K562 (cell line): ENCODE results near the gene CLHC1. TPM values are rescaled to one million over a fixed set of nuclear protein-coding genes. Genes with fewer than 3 reads are reported as not detected.

Source experiments
- ATAC-seq: fragments of 200-7000 bp; cut with Tn5 transposase; 3 replicates; pipeline ENCODE4 v1.9.1; 2020; ENCODE audit warnings: moderate library complexity
- BruUV-seq: library from RNA; stranded (reverse); fragments of 400-500 nt; replicated peaks from 2 replicates; lab custom pipeline; 2021; lab: Mats Ljungman, UMichigan
- CTCF ChIA-PET: fragments of 300-600 bp; formaldehyde crosslinking; extraction: SDS; loops from one replicate; lab custom pipeline; 2021; ENCODE audit warnings: low intra/inter-chr PET ratio; lab: Yijun Ruan, JAX
- POLR2A ChIA-PET: fragments of 300-600, 350-650 bp; sonication (Branson Sonifier 250); formaldehyde crosslinking; extraction: SDS; loops from one replicate; lab custom pipeline; 2021; ENCODE audit warnings: antibody characterized with exemption, inconsistent platforms; lab: Yijun Ruan, JAX
- DNase-seq, 4 experiments: peaks; one replicate each; pipeline versions ENCODE4 v3.0.0 to v3.0.0-alpha.2; 2011 to 2018; ENCODE audit warnings: low spot score in 3 of 4, mixed read lengths in 3 of 4; ENCODE audit errors: extremely low read depth in 1 of 4
- FAIRE-seq: peaks from 2 replicates; lab custom pipeline; 2011; peaks lifted over from hg19 to GRCh38; lab: Jason Lieb, UNC
- H2AFZ ChIP-seq: 2 replicates; pipeline ENCODE4 v1.6.0; 2011; ENCODE audit warnings: low read depth, low read length, control low read depth, inconsistent platforms
- H3K27ac ChIP-seq: fragments of 200-600 bp; 3 replicates; pipeline ENCODE4 v1.8.0; 2011; ENCODE audit warnings: low read depth, mild to moderate bottlenecking, control low read depth, inconsistent platforms, low read length, moderate library complexity, mixed read lengths; ENCODE audit errors: extremely low read depth
- H3K27me3 ChIP-seq, 2 experiments: fragments of 300-600 bp in 1 of 2; 2 replicates in 1 of 2; 3 replicates in 1 of 2; pipeline versions ENCODE4 v1.6.0 to v1.8.0; 2011; ENCODE audit warnings: inconsistent platforms in 2 of 2, low read length in 2 of 2, mild to moderate bottlenecking in 1 of 2, mixed read lengths in 1 of 2, moderate library complexity in 1 of 2; ENCODE audit not compliant: control insufficient read depth in 2 of 2, insufficient read depth in 2 of 2
- H3K36me3 ChIP-seq: fragments of 300-600 bp; 3 replicates; pipeline ENCODE4 v1.8.0; 2011; ENCODE audit warnings: mild to moderate bottlenecking, low read length, inconsistent platforms; ENCODE audit not compliant: control insufficient read depth, insufficient read depth
- H3K4me1 ChIP-seq, 2 experiments: fragments of 200-600 bp in 1 of 2; replicated peaks in 1 of 2; 2 replicates in 1 of 2; 3 replicates in 1 of 2; pipeline versions ENCODE4 v1.5.1 to v1.8.0; 2011; ENCODE audit warnings: inconsistent platforms in 2 of 2, low read length in 2 of 2, mild to moderate bottlenecking in 1 of 2, mixed read lengths in 1 of 2, moderate library complexity in 1 of 2; ENCODE audit not compliant: control insufficient read depth in 2 of 2, insufficient read depth in 2 of 2
- H3K4me2 ChIP-seq: 2 replicates; pipeline ENCODE4 v1.6.1; 2011; ENCODE audit warnings: low read length, control low read depth, inconsistent platforms, mixed read lengths; ENCODE audit not compliant: insufficient read depth
- H3K4me3 ChIP-seq: fragments of 200-600 bp; sonication (generic), shearing (Covaris generic); 2 replicates; pipeline ENCODE4 v1.5.1; 2016; ENCODE audit warnings: control low read depth, inconsistent platforms
- H3K79me2 ChIP-seq: fragments of 200-600 bp; 3 replicates; pipeline ENCODE4 v1.8.0; 2011; ENCODE audit warnings: low read length, inconsistent platforms; ENCODE audit not compliant: control insufficient read depth, insufficient read depth
- H3K9ac ChIP-seq, 2 experiments: 2 replicates each; pipeline versions ENCODE4 v1.6.0 to v1.6.1; 2011; ENCODE audit warnings: low read depth in 2 of 2, low read length in 2 of 2, control low read depth in 1 of 2, inconsistent platforms in 1 of 2, mild to moderate bottlenecking in 1 of 2, mixed read lengths in 1 of 2; ENCODE audit not compliant: insufficient read depth in 1 of 2
- H3K9me1 ChIP-seq: one replicate; pipeline ENCODE4 v1.6.0; 2011; ENCODE audit warnings: inconsistent platforms, mild to moderate bottlenecking, low read length, moderate library complexity; ENCODE audit not compliant: control insufficient read depth, insufficient read depth
- H3K9me3 ChIP-seq: replicated peaks from 2 replicates; pipeline ENCODE4 v1.5.1; 2011; ENCODE audit warnings: low read depth, low read length, inconsistent platforms; ENCODE audit not compliant: control insufficient read depth, insufficient read depth
- H4K20me1 ChIP-seq: replicated peaks from 2 replicates; pipeline ENCODE4 v1.6.1; 2011; ENCODE audit warnings: low read length, inconsistent platforms, mixed read lengths; ENCODE audit not compliant: control insufficient read depth, insufficient read depth
- GABPB1 ChIP-seq: sonication (generic); formaldehyde crosslinking; IDR thresholded peaks from 2 replicates; pipeline ENCODE4 v1.8.0; 2022; ENCODE audit warnings: mild to moderate bottlenecking, missing genetic modification reagents
- WGBS: fragments of 100-300 bp; shearing (Covaris generic); methylation state at CpG from one replicate; pipeline ENCODE4 v1.1.6; 2016; ENCODE audit warnings: low coverage, mixed read lengths; ENCODE audit not compliant: insufficient coverage; ENCODE audit errors: missing lambda C conversion rate; 5-methylcytosine and 5-hydroxymethylcytosine counted together
- in situ Hi-C: fragments of 300-500 bp; cut with MboI; formaldehyde crosslinking; loops from 4 replicates; pipeline ENCODE4 v1.15.0; 2018; ENCODE audit warnings: inconsistent platforms, mixed read lengths
- intact Hi-C: fragments of 100-400 bp; cut with micrococcal nuclease; formaldehyde crosslinking; loops from 2 replicates; pipeline ENCODE4 v1.14.2; 2022
- polyA plus RNA-seq, 8 experiments: library from polyadenylated mRNA; depleted of rRNA in 4 of 8; stranded (reverse) in 5 of 8; unstranded in 3 of 8; fragments of >200 nt; fragmentation: Nextera tagmentation in 2 of 8; fragmentation: Illumina TruSeq in 1 of 8; extraction: Ambion mirVana in 2 of 8; extraction: Trizol in 1 of 8; gene quantifications; 2 replicates each; pipeline versions ENCODE4 v1.2.1 to v1.2.3, GENCODE V29; 2011 to 2014; ENCODE audit warnings: inconsistent platforms in 1 of 8, missing spikeins in 1 of 8
- total RNA-seq, 7 experiments: library from RNA; depleted of rRNA in 6 of 7; stranded (reverse); fragments of >200 nt in 6 of 7; fragmentation: Illumina TruSeq in 2 of 7; extraction: Trizol in 2 of 7; gene quantifications; 2 replicates each; pipeline versions ENCODE4 v1.2.1 to v1.2.3, GENCODE V29; 2011 to 2021; ENCODE audit warnings: low replicate concordance in 1 of 7
- TF ChIP-seq, protein P1 (sequence below): fragments of 450-650 bp; IDR thresholded peaks from 2 replicates; pipeline ENCODE4 v1.6.1; 2018; ENCODE audit not compliant: partially characterized antibody

The CLHC1 gene
- total and polyA plus RNA-seq, 9 of the 15 experiments (the other 6 are each of a cell fraction or from before 2014, with no cell fraction given): 3.7 to 14.3 (median 8.6) TPM

DNA sequence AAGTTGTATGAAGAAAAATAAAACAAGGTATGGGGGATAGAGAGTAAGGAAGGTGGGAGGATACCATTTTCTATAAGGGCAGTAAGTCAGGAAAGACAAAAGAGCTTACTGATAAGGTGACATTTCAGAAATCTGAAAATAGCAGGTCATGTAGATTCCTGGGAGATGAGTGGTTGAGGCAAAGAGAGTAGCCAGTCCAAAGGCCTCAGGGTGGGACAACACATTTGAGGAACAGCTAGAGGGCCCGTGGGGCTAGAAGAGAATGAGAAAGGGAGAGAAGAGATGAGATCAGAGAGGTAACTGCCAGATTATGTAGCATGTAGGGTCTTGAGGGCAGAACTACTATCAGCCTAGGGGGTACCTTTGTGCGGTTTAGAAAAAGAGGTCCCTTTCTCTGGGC is 2.9 kb downstream of the CLHC1 start:
- no peak for ATAC-seq
- BruUV-seq: no TSS peak
- intact Hi-C loops (no loop called here), in situ Hi-C loops (no loop called here)
- Histone ChIP-seq H4K20me1 (no peaks in the 10 kb centered on the region), H3K4me2 (peak overlapping the region; percentile 39; the same call in 1 of the 2 replicates), H3K4me3 (no peak overlapping the region), H3K4me1 (peaks cover 19 to 37% of the 10 kb centered on the region in 2 experiments), H3K27me3 (no peaks in the 10 kb centered on the region), H3K9me3 (no peaks in the 10 kb centered on the region), H3K27ac (peak overlapping the region; percentile 44; the same call in 2 of the 3 replicates), H3K9ac (peak overlapping the region; percentile 1 to 61; a peak in 1 of 4 replicates), H3K36me3 (peaks cover 15% of the 10 kb centered on the region), H3K79me2 (peaks cover 58% of the 10 kb centered on the region), H3K9me1 (no peaks in the 10 kb centered on the region), H2AFZ (no peak overlapping the region)
- DNase-seq: no peak
- POLR2A ChIA-PET: interaction anchor here (1.3 kb wide), 1 partner anchor 181 kb away, joined by 7 read pairs; no protein-coding TSS in a partner anchor
- TF ChIP-seq, protein P1, sequence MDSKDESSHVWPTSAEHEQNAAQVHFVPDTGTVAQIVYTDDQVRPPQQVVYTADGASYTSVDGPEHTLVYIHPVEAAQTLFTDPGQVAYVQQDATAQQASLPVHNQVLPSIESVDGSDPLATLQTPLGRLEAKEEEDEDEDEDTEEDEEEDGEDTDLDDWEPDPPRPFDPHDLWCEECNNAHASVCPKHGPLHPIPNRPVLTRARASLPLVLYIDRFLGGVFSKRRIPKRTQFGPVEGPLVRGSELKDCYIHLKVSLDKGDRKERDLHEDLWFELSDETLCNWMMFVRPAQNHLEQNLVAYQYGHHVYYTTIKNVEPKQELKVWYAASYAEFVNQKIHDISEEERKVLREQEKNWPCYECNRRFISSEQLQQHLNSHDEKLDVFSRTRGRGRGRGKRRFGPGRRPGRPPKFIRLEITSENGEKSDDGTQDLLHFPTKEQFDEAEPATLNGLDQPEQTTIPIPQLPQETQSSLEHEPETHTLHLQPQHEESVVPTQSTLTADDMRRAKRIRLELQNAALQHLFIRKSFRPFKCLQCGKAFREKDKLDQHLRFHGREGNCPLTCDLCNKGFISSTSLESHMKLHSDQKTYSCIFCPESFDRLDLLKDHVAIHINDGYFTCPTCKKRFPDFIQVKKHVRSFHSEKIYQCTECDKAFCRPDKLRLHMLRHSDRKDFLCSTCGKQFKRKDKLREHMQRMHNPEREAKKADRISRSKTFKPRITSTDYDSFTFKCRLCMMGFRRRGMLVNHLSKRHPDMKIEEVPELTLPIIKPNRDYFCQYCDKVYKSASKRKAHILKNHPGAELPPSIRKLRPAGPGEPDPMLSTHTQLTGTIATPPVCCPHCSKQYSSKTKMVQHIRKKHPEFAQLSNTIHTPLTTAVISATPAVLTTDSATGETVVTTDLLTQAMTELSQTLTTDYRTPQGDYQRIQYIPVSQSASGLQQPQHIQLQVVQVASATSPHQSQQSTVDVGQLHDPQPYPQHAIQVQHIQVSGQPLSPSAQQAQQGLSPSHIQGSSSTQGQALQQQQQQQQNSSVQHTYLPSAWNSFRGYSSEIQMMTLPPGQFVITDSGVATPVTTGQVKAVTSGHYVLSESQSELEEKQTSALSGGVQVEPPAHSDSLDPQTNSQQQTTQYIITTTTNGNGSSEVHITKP: peak; percentile 55
- no peak for TF ChIP-seq GABPB1
- 37% methylated on average over 2 of the region's 2 CpGs for WGBS
- no peak for FAIRE-seq
- CTCF ChIA-PET: no interaction called here
